GM21528 (cell line): Measurements from ENCODE around the gene TSHZ2.

Experiments used
- ATAC-seq: cut with Tn5 transposase; IDR thresholded peaks from one replicate; pipeline ENCODE4 v1.9.1; 2021; ENCODE audit warnings: mild to moderate bottlenecking, moderate library complexity; ENCODE audit not compliant: unreplicated experiment, low FRiP score

TSHZ2 gene

GRCh38 chr20:53116733-53117132 lies 144.6 kb downstream of the TSHZ2 start:
- no peak for ATAC-seq

GRCh38 chr20:53122853-53123252 lies 150.7 kb downstream of the TSHZ2 start:
- ATAC-seq = no peak

GRCh38 chr20:53124075-53124551 lies 152.0 kb downstream of the TSHZ2 start:
- no peak for ATAC-seq

GRCh38 chr20:53124803-53125202 lies 152.6 kb downstream of the TSHZ2 start:
- ATAC-seq = no peak

GRCh38 chr20:53126185-53126584 lies 154.0 kb downstream of the TSHZ2 start:
- ATAC-seq = no peak

GRCh38 chr20:53127027-53127426 lies 154.9 kb downstream of the TSHZ2 start:
- ATAC-seq = no peak

GRCh38 chr20:53128004-53128403 lies 155.8 kb downstream of the TSHZ2 start:
- no peak for ATAC-seq

GRCh38 chr20:53129563-53129962 lies 157.4 kb downstream of the TSHZ2 start:
- ATAC-seq = no peak

- no peak for ATAC-seq
Observed at GRCh38 chr20:53130795-53131194, 158.6 kb downstream of the TSHZ2 start.

GRCh38 chr20:53133125-53133524 lies 161.0 kb downstream of the TSHZ2 start:
- ATAC-seq = no peak

GRCh38 chr20:53133628-53134027 lies 161.5 kb downstream of the TSHZ2 start:
- no peak for ATAC-seq

GRCh38 chr20:53136473-53136872 lies 164.3 kb downstream of the TSHZ2 start:
- ATAC-seq = no peak

- peak; percentile 97 for ATAC-seq
Observed at GRCh38 chr20:53138454-53139262, 166.5 kb downstream of the TSHZ2 start.

GRCh38 chr20:53141201-53142050 lies 169.3 kb downstream of the TSHZ2 start:
- no peak for ATAC-seq

GRCh38 chr20:53142225-53143127 lies 170.3 kb downstream of the TSHZ2 start:
- no peak for ATAC-seq

GRCh38 chr20:53146201-53146891 lies 174.2 kb downstream of the TSHZ2 start:
- no peak for ATAC-seq

GRCh38 chr20:53148771-53149147 lies 176.6 kb downstream of the TSHZ2 start:
- no peak for ATAC-seq

GRCh38 chr20:53149148-53149889 lies 177.2 kb downstream of the TSHZ2 start:
- no peak for ATAC-seq

- ATAC-seq = no peak
Observed at GRCh38 chr20:53149890-53150205, 177.7 kb downstream of the TSHZ2 start.
